Measurements from ENCODE around the gene DDX39B.
"Not testable (repeated sequence)": the region's sequence is repeated elsewhere in the genome, so short reads cannot be mapped to it uniquely, and the experiment has no call there.

DDX39B gene

DNA sequence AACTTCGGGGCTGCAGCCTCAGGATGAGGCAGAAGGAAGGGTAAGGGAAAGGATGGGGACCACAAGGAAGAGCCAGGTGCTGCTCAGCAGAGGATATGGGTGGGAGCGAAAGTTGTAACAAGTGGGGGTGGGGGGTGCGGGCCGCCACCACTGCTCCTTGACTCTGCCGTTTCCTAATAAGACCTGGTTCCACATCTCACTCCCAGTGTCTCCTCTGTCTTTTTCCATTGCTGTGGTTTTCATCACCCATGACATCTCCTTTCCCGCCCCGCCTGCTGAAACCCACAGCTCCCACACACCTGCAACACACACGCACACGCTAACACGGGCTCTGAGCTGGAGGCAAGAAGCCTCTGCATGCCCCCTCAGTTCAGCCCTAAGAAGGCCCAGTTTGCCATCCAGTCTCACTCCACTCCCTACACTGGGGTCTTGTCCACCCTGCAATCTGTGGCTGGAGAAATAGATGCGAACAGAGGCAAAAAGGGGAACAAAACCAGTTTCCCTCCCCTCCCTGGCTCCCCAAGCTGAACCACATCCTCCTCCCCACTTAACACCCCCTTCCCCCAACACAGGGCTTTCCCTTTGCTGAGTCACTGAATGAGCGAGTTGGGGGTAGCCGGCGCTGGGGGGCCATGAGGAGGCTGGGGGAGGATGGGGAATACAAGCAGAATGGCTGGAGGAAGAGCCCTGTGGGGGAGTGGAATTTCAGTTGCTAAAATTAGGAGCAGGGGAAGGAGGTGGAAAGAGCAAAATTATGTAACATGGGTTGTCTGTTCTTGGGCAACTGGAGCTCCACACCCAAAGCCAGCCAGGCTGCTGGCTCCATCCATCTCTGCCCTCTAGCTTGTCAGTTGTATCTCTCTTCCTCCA lies 17.1 kb upstream of the DDX39B start:
- Histone ChIP-seq H3K4me1 (ENCODE audit: control insufficient read depth in 1 of 2, insufficient read depth in 2 of 2, low read length in 2 of 2) (peaks cover 0 to 8% of the 10 kb centered on the region in 2 donors), H3K27ac (ENCODE audit: low read length) (peak overlapping the region; percentile 0), H3K36me3 (ENCODE audit: control insufficient read depth in 1 of 2, insufficient read depth in 2 of 2, low read length in 2 of 2) (peaks cover 10 to 36% of the 10 kb centered on the region in 2 donors), H3K4me3 (ENCODE audit: low read depth in 1 of 2, low read length in 2 of 2) (no peak overlapping the region), H3K9me3 (ENCODE audit: control insufficient read depth in 1 of 2, low read length in 2 of 2) (no peaks in the 10 kb centered on the region), H3K27me3 (ENCODE audit: low read depth, low read length) (no peaks in the 10 kb centered on the region)

GRCh38 chr6:31558318-31558625 lies 16.5 kb upstream of the DDX39B start:
- H3K9me3 ChIP-seq (ENCODE audit: control insufficient read depth in 1 of 2, low read length in 2 of 2) = no peaks in the 10 kb centered on the region
- H3K4me3 ChIP-seq (ENCODE audit: low read depth in 1 of 2, low read length in 2 of 2) = no peak overlapping the region
- H3K27ac ChIP-seq (ENCODE audit: low read length) = no peak overlapping the region
- H3K27me3 ChIP-seq (ENCODE audit: low read depth, low read length) = no peaks in the 10 kb centered on the region
- H3K4me1 ChIP-seq (ENCODE audit: control insufficient read depth in 1 of 2, insufficient read depth in 2 of 2, low read length in 2 of 2) = peaks cover 0 to 8% of the 10 kb centered on the region in 2 donors
- peaks cover 10 to 36% of the 10 kb centered on the region in 2 donors for H3K36me3 ChIP-seq (ENCODE audit: control insufficient read depth in 1 of 2, insufficient read depth in 2 of 2, low read length in 2 of 2)

DNA sequence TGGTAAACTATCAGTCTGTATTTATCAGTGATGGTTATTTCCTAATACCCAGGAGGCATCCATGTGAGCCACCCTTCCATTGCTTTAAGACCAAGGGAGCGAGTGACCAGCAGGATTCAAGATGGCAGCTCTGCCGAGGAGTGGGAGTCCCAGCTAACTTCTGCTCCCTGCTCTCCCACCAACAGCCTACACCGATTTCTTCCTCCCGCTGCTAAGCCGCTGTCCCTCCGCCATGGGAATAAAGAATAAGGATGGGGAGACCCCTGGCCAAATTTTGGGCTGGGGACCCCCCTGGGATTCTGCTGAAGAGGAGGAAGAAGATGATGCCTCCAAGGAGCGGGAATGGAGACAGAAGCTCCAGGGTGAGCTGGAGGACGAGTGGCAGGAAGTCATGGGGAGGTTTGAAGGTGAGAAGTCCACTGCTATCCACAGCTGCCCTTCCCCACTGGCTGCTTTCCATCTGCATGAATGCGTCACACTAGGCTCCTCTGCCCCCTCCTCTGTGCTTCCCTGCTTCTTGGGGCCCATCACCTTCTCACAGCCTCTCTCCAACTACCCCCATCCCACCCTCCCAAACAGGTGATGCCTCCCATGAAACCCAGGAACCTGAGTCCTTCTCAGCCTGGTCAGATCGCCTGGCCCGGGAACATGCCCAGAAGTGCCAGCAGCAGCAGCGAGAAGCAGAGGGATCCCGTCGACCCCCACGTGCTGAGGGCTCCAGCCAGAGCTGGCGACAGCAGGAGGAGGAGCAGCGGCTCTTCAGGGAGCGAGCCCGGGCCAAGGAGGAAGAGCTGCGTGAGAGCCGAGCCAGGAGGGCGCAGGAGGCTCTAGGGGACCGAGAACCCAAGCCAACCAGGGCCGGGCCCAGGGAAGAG lies 15.9 kb upstream of the DDX39B start:
- Histone ChIP-seq H3K36me3 (ENCODE audit: control insufficient read depth in 1 of 2, insufficient read depth in 2 of 2, low read length in 2 of 2) (peaks cover 10 to 36% of the 10 kb centered on the region in 2 donors), H3K27ac (ENCODE audit: low read length) (no peak overlapping the region), H3K9me3 (ENCODE audit: control insufficient read depth in 1 of 2, low read length in 2 of 2) (no peaks in the 10 kb centered on the region), H3K4me1 (ENCODE audit: control insufficient read depth in 1 of 2, insufficient read depth in 2 of 2, low read length in 2 of 2) (peaks cover 0 to 8% of the 10 kb centered on the region in 2 donors), H3K27me3 (ENCODE audit: low read depth, low read length) (no peaks in the 10 kb centered on the region), H3K4me3 (ENCODE audit: low read depth in 1 of 2, low read length in 2 of 2) (no peak overlapping the region)

DNA sequence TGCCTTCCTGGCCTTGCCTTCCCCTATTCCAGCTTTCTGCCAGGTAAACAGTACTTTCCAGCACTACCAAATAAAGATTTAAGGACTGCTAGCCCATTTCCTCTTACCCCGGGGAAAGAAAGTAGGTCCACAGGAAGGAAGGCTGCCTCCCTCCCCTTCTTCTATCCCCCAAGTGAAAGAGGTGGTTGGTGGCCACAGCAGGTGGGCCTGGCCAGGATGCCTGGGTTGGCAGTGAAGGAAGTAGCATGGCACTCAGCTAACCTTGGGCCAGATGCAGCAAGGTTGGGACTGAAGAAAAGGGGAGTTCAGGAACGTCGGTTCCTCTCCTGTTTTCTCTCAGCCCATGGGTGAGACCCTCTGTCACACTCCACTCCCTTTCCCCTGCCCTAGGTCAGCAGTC lies 14.5 kb upstream of the DDX39B start:
- peaks cover 10 to 36% of the 10 kb centered on the region in 2 donors for H3K36me3 ChIP-seq (ENCODE audit: control insufficient read depth in 1 of 2, insufficient read depth in 2 of 2, low read length in 2 of 2)
- peaks cover 0 to 8% of the 10 kb centered on the region in 2 donors for H3K4me1 ChIP-seq (ENCODE audit: control insufficient read depth in 1 of 2, insufficient read depth in 2 of 2, low read length in 2 of 2)
- H3K9me3 ChIP-seq (ENCODE audit: control insufficient read depth in 1 of 2, low read length in 2 of 2) = no peaks in the 10 kb centered on the region
- H3K27me3 ChIP-seq (ENCODE audit: low read depth, low read length) = no peaks in the 10 kb centered on the region
- H3K4me3 ChIP-seq (ENCODE audit: low read depth in 1 of 2, low read length in 2 of 2) = no peak overlapping the region
- no peak overlapping the region for H3K27ac ChIP-seq (ENCODE audit: low read length)

DNA sequence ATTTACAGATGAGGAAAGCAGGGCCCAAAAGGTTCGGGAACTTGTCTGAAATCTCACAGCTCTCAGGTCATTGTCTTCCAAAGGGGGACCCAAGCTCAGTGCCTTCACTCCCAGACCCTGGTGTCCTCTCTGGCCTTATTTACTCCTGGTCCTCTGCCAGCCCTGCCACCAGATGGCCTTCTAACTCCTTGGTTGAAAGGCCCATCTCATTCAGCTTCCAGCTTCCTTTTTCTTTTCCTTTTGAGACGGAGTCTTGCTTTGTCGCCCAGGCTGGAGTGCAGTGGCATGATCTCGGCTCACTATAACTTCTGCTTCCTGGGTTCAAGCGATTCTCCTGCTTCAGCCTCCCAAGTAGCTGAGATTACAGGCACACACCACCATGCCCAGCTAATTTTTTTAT lies 9.6 kb upstream of the DDX39B start:
- H3K4me3 ChIP-seq (ENCODE audit: low read depth in 1 of 2, low read length in 2 of 2); H3K27ac ChIP-seq (ENCODE audit: low read length): not testable (repeated sequence)

GRCh38 chr6:31548544-31548873 lies 6.7 kb upstream of the DDX39B start:
- no peaks in the 10 kb centered on the region for H3K27me3 ChIP-seq (ENCODE audit: low read depth, low read length)
- peaks cover 7 to 13% of the 10 kb centered on the region in 2 donors for H3K36me3 ChIP-seq (ENCODE audit: control insufficient read depth in 1 of 2, insufficient read depth in 2 of 2, low read length in 2 of 2)
- peak overlapping the region; percentile 72 for H3K27ac ChIP-seq (ENCODE audit: low read length)
- no peaks in the 10 kb centered on the region for H3K9me3 ChIP-seq (ENCODE audit: control insufficient read depth in 1 of 2, low read length in 2 of 2)
- peak overlapping the region in 1 of 2 donors; percentile 61 for H3K4me3 ChIP-seq (ENCODE audit: low read depth in 1 of 2, low read length in 2 of 2)
- peaks cover 4 to 19% of the 10 kb centered on the region in 2 donors for H3K4me1 ChIP-seq (ENCODE audit: control insufficient read depth in 1 of 2, insufficient read depth in 2 of 2, low read length in 2 of 2)

More for the DNA sequence above, 9.6 kb upstream of the DDX39B start:
- Histone ChIP-seq H3K36me3 (ENCODE audit: control insufficient read depth in 1 of 2, insufficient read depth in 2 of 2, low read length in 2 of 2) (peaks cover 12 to 13% of the 10 kb centered on the region in 2 donors), H3K4me1 (ENCODE audit: control insufficient read depth in 1 of 2, insufficient read depth in 2 of 2, low read length in 2 of 2) (peaks cover 4 to 19% of the 10 kb centered on the region in 2 donors)
- H3K9me3 ChIP-seq (ENCODE audit: control insufficient read depth in 1 of 2, low read length in 2 of 2); H3K27me3 ChIP-seq (ENCODE audit: low read depth, low read length): not testable (repeated sequence)

DNA sequence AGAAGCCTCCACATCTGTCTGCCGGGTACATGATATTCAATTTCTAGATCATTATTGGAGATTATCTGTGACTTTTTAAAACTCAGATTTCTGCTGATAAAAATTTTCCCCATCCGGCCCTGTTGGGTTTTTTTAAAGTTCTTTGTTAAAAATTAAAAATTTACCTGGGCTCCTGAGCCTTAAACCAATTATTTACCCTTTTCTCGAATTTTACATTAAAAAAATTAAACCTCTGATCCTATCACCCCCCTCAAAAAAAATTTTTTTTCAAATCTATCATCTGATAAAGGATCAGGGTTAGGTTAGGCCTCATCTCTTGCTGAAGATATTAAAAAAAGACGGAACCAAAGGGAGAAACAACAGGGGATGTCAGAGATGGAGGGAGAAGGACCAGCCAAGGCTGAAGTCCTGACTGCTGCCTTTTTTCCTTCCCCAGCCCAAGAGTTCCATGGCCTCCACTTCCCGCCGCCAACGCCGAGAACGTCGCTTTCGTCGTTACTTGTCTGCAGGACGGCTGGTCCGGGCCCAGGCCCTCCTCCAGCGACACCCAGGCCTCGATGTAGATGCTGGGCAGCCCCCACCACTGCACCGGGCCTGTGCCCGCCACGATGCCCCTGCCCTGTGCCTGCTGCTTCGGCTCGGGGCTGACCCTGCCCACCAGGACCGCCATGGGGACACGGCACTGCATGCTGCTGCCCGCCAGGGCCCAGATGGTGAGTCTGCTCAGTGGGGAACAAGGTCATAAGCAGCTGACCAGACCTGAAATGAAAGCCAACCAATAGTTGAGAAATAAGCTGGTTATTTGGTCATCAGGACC lies 6.1 kb upstream of the DDX39B start:
- Histone ChIP-seq H3K27ac (ENCODE audit: low read length) (peak overlapping the region; percentile 72), H3K27me3 (ENCODE audit: low read depth, low read length) (no peaks in the 10 kb centered on the region), H3K4me3 (ENCODE audit: low read depth in 1 of 2, low read length in 2 of 2) (peak overlapping the region; percentile 61 to 74), H3K9me3 (ENCODE audit: control insufficient read depth in 1 of 2, low read length in 2 of 2) (no peaks in the 10 kb centered on the region), H3K4me1 (ENCODE audit: control insufficient read depth in 1 of 2, insufficient read depth in 2 of 2, low read length in 2 of 2) (peaks cover 4 to 19% of the 10 kb centered on the region in 2 donors), H3K36me3 (ENCODE audit: control insufficient read depth in 1 of 2, insufficient read depth in 2 of 2, low read length in 2 of 2) (peaks cover 7 to 13% of the 10 kb centered on the region in 2 donors)

DNA sequence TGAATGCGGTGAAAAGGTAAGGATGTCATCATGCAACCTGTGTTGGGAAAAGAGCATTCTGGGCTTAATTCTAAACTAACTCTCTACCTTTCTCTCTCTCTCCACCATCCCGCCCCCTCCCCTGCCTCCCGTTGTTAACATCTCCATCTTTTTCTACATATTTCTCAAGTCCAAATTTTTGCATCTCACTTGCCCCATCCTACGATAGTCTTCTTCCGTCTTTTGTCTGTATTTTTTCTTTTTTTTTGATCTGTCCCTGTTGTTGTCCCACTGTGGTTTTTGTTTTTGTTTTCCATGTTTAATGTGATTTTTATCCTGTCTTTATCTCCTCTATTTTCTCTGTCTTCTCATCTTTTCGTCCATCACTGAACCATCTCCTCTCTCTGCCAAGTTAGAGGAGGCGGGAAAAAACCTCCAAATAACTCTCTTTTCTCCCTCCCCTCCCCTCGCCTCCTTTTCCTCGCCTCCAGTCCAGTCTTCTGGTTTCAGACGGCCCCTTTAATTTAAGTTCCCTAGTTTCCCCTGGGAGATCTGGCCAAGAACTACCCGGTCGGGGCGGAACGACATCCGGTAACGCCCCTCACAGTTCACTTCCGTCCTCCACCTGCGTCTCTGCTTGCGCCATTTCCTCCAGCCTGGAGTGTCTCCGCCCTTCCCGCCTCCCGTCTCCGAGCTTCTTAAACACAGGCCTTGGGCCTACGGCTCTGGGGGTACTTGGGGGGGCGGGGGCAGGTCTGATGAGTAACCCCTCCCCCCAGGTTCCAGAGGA lies 5.3 kb upstream of the DDX39B start, which contains the start of gene NFKBIL1:
Gene NFKBIL1, plus strand, starts transcription at position 651 of the 769 bp plus-strand sequence. Its CDS starts 87 bp downstream, at position 738.
- peak within 1 kb of the TSS; percentile 61 to 74 for H3K4me3 ChIP-seq (ENCODE audit: low read depth in 1 of 2, low read length in 2 of 2)
- peaks cover 7 to 13% of the 10 kb centered on the region in 2 donors for H3K36me3 ChIP-seq (ENCODE audit: control insufficient read depth in 1 of 2, insufficient read depth in 2 of 2, low read length in 2 of 2)
- peaks cover 4 to 22% of the 10 kb centered on the region in 2 donors for H3K4me1 ChIP-seq (ENCODE audit: control insufficient read depth in 1 of 2, insufficient read depth in 2 of 2, low read length in 2 of 2)
- H3K9me3 ChIP-seq (ENCODE audit: control insufficient read depth in 1 of 2, low read length in 2 of 2) = no peaks in the 10 kb centered on the region
- peak within 1 kb of the TSS; percentile 72 for H3K27ac ChIP-seq (ENCODE audit: low read length)
- H3K27me3 ChIP-seq (ENCODE audit: low read depth, low read length) = no peaks in the 10 kb centered on the region

DNA sequence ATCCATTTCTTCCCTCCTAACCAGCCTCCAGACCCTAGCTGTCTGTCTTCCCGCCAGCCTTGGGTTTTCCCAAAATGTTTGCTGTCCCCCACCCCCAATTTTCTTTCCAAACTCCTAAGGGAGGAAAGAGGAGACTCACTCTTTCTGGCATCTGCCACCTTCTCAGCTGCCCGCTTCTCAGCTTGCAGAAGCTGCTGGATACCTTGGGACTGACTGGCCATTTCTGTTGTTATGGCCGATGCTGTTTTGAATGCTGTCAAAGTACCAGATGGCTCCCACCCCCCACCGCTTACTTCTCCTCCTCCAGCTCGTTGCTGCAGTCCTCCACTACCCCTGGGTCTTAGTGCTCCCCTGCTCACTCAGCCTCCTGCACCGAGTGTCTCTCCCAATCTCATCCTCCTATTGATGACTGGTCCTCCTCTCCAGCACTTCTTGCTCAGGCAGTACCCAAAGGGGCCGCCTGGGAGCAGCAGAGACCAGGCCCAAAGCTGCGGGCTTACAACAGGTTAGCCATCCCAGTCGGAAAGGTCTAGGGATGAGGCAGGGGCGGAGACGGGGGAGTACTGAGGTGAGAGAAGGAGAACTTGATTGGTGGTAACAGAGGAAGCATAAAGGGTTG lies 4.6 kb upstream of the DDX39B start, which contains the start of gene ATP6V1G2:
Gene ATP6V1G2, minus strand, starts transcription at position 270 of the 619 bp plus-strand sequence. Its CDS starts 49 bp downstream, at position 221.
- H3K27ac ChIP-seq (ENCODE audit: low read length) = peak within 1 kb of the TSS; percentile 72
- peaks cover 4 to 22% of the 10 kb centered on the region in 2 donors for H3K4me1 ChIP-seq (ENCODE audit: control insufficient read depth in 1 of 2, insufficient read depth in 2 of 2, low read length in 2 of 2)
- no peaks in the 10 kb centered on the region for H3K9me3 ChIP-seq (ENCODE audit: control insufficient read depth in 1 of 2, low read length in 2 of 2)
- peaks cover 7 to 16% of the 10 kb centered on the region in 2 donors for H3K36me3 ChIP-seq (ENCODE audit: control insufficient read depth in 1 of 2, insufficient read depth in 2 of 2, low read length in 2 of 2)
- no peaks in the 10 kb centered on the region for H3K27me3 ChIP-seq (ENCODE audit: low read depth, low read length)
- peak within 1 kb of the TSS; percentile 61 to 74 for H3K4me3 ChIP-seq (ENCODE audit: low read depth in 1 of 2, low read length in 2 of 2)

DNA sequence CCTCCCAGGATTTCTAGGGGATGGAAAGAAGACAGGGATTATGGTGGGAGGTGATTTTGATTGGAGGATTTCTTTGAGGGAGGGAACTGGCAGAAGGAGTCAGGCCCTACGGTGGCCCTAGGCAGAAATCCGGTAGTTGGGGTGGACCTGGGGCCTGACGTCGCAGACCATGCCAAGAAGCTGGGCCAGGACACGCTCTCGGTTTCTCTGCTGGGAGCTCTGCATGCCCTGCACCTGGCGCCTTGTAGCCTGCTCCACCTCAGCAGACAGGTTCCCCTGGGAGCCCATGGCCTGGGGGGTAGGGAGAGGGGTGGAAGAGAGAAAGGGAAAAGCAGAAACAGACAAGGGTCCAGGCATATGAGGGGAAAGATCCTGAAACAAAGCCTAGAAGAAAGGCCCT lies 3.5 kb upstream of the DDX39B start:
- Histone ChIP-seq H3K27ac (ENCODE audit: low read length) (no peak overlapping the region), H3K4me1 (ENCODE audit: control insufficient read depth in 1 of 2, insufficient read depth in 2 of 2, low read length in 2 of 2) (peaks cover 7 to 27% of the 10 kb centered on the region in 2 donors)

More for the DNA sequence above, 3.5 kb upstream of the DDX39B start:
- Histone ChIP-seq H3K27me3 (ENCODE audit: low read depth, low read length) (no peaks in the 10 kb centered on the region), H3K9me3 (ENCODE audit: control insufficient read depth in 1 of 2, low read length in 2 of 2) (no peaks in the 10 kb centered on the region), H3K36me3 (ENCODE audit: control insufficient read depth in 1 of 2, insufficient read depth in 2 of 2, low read length in 2 of 2) (peaks cover 4 to 17% of the 10 kb centered on the region in 2 donors), H3K4me3 (ENCODE audit: low read depth in 1 of 2, low read length in 2 of 2) (no peak overlapping the region)

Measured in muscle layer of duodenum (tissue), 2 donors.